HL-60 (cell line): ENCODE measurements around the gene DUSP28.
A peak's percentile ranks its signal among the peaks of the same experiment; 100 is the strongest.

ENCODE experiments used
- DNase-seq, 2 experiments: peaks; one replicate each; pipeline ENCODE4 v3.0.0-alpha.2; 2010 to 2020; ENCODE audit warnings: low read depth in 1 of 2, low spot score in 1 of 2
- H3K27ac ChIP-seq: fragments of 250-450 bp; sonication (Bioruptor Pico); replicated peaks from 2 replicates; pipeline ENCODE4 v1.5.1; 2020; ENCODE audit warnings: mild to moderate bottlenecking, moderate library complexity
- H3K27me3 ChIP-seq: fragments of 250-450 bp; sonication (Bioruptor Pico); 2 replicates; pipeline ENCODE4 v1.5.1; 2021; ENCODE audit warnings: mild to moderate bottlenecking, moderate library complexity; ENCODE audit not compliant: insufficient read depth, poor library complexity, severe bottlenecking
- H3K4me3 ChIP-seq: replicated peaks from 2 replicates; pipeline ENCODE4 v1.5.1; 2011; ENCODE audit warnings: mild to moderate bottlenecking, control low read depth, low read length; ENCODE audit not compliant: insufficient read depth
- GABPA ChIP-seq: IDR thresholded peaks from 2 replicates; pipeline ENCODE4 v1.6.1; 2012; ENCODE audit warnings: low read depth
- POLR2AphosphoS5 ChIP-seq: IDR thresholded peaks from 2 replicates; pipeline ENCODE4 v1.6.1; 2012; ENCODE audit warnings: low read depth
- REST ChIP-seq: IDR thresholded peaks from 2 replicates; pipeline ENCODE4 v1.6.1; 2012; ENCODE audit warnings: low read depth; ENCODE audit not compliant: insufficient replicate concordance
- SPI1 ChIP-seq: IDR thresholded peaks from 2 replicates; pipeline ENCODE4 v1.6.1; 2012; ENCODE audit warnings: low read depth, mild to moderate bottlenecking, borderline replicate concordance
- TF ChIP-seq, protein P1 (sequence below): IDR thresholded peaks from one replicate; pipeline ENCODE4 v1.5.1; 2011; ENCODE audit warnings: low read length, control low read depth, inconsistent platforms; ENCODE audit not compliant: insufficient read depth

The DUSP28 gene

DNA sequence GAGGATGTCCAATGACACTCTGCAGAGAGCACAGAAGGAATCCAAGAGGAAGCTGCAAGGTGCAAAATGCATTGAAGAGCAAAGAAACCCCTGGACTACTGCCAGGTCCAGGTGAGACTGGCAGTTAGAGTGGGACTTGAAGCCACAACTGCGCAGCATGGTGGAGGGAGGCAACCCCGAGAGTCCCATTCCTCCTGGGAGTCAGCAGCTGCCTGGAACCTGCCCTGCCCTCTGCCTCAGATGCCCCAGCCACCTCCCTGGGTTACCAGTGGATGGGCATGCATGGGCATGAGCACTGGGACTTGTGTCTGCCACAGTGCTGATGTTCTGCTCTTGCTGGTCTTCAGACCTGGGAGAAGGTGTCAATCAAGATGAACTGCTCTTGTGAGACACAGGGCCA, 45.5 kb upstream of the DUSP28 start:
- Histone ChIP-seq H3K27ac (0 out of 2 replicates have a peak overlapping the region, but pooled peaks have one; percentile 0), H3K27me3 (no peaks in the 10 kb centered on the region), H3K4me3 (no peak overlapping the region)
- no peak for DNase-seq
- TF ChIP-seq, protein P1, sequence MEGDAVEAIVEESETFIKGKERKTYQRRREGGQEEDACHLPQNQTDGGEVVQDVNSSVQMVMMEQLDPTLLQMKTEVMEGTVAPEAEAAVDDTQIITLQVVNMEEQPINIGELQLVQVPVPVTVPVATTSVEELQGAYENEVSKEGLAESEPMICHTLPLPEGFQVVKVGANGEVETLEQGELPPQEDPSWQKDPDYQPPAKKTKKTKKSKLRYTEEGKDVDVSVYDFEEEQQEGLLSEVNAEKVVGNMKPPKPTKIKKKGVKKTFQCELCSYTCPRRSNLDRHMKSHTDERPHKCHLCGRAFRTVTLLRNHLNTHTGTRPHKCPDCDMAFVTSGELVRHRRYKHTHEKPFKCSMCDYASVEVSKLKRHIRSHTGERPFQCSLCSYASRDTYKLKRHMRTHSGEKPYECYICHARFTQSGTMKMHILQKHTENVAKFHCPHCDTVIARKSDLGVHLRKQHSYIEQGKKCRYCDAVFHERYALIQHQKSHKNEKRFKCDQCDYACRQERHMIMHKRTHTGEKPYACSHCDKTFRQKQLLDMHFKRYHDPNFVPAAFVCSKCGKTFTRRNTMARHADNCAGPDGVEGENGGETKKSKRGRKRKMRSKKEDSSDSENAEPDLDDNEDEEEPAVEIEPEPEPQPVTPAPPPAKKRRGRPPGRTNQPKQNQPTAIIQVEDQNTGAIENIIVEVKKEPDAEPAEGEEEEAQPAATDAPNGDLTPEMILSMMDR = no peak
- TF ChIP-seq POLR2AphosphoS5 (no peak), REST (no peak), GABPA (no peak)

DNA sequence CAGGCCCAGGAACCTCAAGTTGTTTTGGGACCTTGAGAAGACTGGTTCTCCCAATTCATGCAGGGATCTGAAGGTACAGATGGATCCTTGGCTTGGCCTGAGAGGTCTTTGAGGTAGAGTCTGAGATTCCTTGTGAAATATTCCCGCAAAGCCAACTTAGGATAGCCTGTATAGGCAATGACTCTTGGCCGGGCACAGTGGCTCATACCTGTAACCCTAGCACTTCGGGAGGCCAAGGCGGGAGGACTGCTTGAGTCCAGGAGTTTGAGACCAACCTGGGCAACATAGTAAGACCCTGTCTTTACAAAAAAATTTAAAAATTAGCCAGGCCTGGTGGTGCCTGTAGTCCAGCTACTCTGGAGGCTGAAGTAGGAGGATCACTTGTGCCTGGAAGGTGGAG, 42.8 kb upstream of the DUSP28 start:
- H3K27ac ChIP-seq = no peak overlapping the region
- H3K4me3 ChIP-seq = no peak overlapping the region
- TF ChIP-seq GABPA (no peak), REST (no peak)
- H3K27me3 ChIP-seq = no peaks in the 10 kb centered on the region
- DNase-seq = no peak

- no peak for DNase-seq
- Histone ChIP-seq H3K27me3 (no peaks in the 10 kb centered on the region), H3K4me3 (no peak overlapping the region), H3K27ac (no peak overlapping the region)
- TF ChIP-seq POLR2AphosphoS5 = no peak
Measured at GRCh38 chr2:240518981-240519380, 41.2 kb upstream of the DUSP28 start.

GRCh38 chr2:240519396-240520129, 40.6 kb upstream of the DUSP28 start:
- no peak for TF ChIP-seq REST
- TF ChIP-seq GABPA = no peak
- TF ChIP-seq POLR2AphosphoS5 = no peak
- no peak for TF ChIP-seq SPI1
- TF ChIP-seq, protein P1 = no peak
- Histone ChIP-seq H3K27me3 (no peaks in the 10 kb centered on the region), H3K4me3 (no peak overlapping the region), H3K27ac (no peak overlapping the region)
- DNase-seq = no peak
